Natural killer cell treated with Interleukin-12 subunit alpha and Interleukin-12 subunit beta and Interleukin-15 and Interleukin-18, amount 100 ng/mL, for 72 hours (primary cell): ENCODE measurements around the gene SLC39A11. TPM values are rescaled to one million over a fixed set of nuclear protein-coding genes. Genes with fewer than 3 reads are reported as not detected.

ENCODE experiments used
- ATAC-seq, 2 donors: fragments of 150-1000 bp; cut with Tn5 transposase in 1 of 2; sonication (Bioruptor Pico), chemical (Tn5 transposase) in 1 of 2; 2 replicates each; pipeline ENCODE4 v1.10.0; 2021
- DNase-seq: peaks from one replicate; pipeline ENCODE4 v3.0.0; 2022; ENCODE audit warnings: low spot score
- H3K27ac Mint-ChIP-seq, 2 donors: 1 replicate in 1 of 2; 2 replicates in 1 of 2; pipeline ENCODE4 v1.8.0; 2022; ENCODE audit warnings: mixed read lengths in 2 of 2, mild to moderate bottlenecking in 1 of 2, moderate library complexity in 1 of 2
- H3K27me3 Mint-ChIP-seq, 2 donors: 1 replicate in 1 of 2; 2 replicates in 1 of 2; pipeline ENCODE4 v1.8.0; 2022; ENCODE audit warnings: mixed read lengths in 2 of 2
- H3K36me3 Mint-ChIP-seq: one replicate; pipeline ENCODE4 v1.8.0; 2022; ENCODE audit warnings: mixed read lengths
- H3K4me1 Mint-ChIP-seq, 2 donors: 1 replicate in 1 of 2; 2 replicates in 1 of 2; pipeline ENCODE4 v1.8.0; 2022; ENCODE audit warnings: low read depth in 2 of 2, mixed read lengths in 2 of 2, mild to moderate bottlenecking in 1 of 2
- H3K4me3 Mint-ChIP-seq: one replicate; pipeline ENCODE4 v1.8.0; 2022; ENCODE audit warnings: mixed read lengths
- H3K9me3 Mint-ChIP-seq: 2 replicates; pipeline ENCODE4 v1.8.0; 2022; ENCODE audit warnings: mixed read lengths
- total RNA-seq, 2 donors: library from RNA; stranded (reverse); gene quantifications; one replicate each; pipeline ENCODE4 v1.2.3, GENCODE V29; 2022

The SLC39A11 gene
- total RNA-seq, 2 donors from 2014 or later, result 25.6 to 56.1 TPM

- peaks cover 2% of the 10 kb centered on the region in 2 donors for H3K4me1 Mint-ChIP-seq
- no peaks in the 10 kb centered on the region for H3K9me3 Mint-ChIP-seq
- H3K27ac Mint-ChIP-seq, result no peak overlapping the region
- DNase-seq (no peak), ATAC-seq (no peak)
- no peaks in the 10 kb centered on the region for H3K36me3 Mint-ChIP-seq
- no peak overlapping the region for H3K4me3 Mint-ChIP-seq
- no peaks in the 10 kb centered on the region for H3K27me3 Mint-ChIP-seq
Observed at GRCh38 chr17:72732893-72733618, 359.4 kb downstream of the SLC39A11 start.

GRCh38 chr17:72730077-72730476, 362.4 kb downstream of the SLC39A11 start:
- H3K4me1 Mint-ChIP-seq, result peaks cover 20 to 25% of the 10 kb centered on the region in 2 donors
- DNase-seq (no peak), ATAC-seq (no peak)
- H3K4me3 Mint-ChIP-seq, result no peak overlapping the region
- H3K27ac Mint-ChIP-seq, result no peak overlapping the region
- no peaks in the 10 kb centered on the region for H3K27me3 Mint-ChIP-seq
- H3K36me3 Mint-ChIP-seq, result no peaks in the 10 kb centered on the region
- no peaks in the 10 kb centered on the region for H3K9me3 Mint-ChIP-seq

DNA sequence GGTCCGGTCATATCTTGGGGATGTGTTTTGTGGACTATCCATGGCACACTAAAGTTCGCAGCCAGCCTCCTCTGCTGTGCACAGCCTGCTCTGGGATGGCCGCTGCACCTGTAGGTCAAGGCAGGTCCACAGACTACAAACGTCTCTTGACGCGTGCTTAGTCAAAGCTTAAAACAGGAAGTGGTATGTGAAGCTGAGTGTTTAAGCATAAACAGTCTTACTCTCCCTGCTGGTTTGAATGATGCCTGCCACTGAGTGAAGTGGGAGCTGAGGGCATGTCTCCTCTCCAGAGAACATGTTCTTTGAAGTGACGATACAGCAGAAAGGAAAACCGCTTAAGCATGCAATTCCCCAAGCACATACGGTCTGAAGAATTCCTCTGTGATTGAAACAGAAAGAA, 365.6 kb downstream of the SLC39A11 start:
- Mint-ChIP-seq H3K27me3 (no peaks in the 10 kb centered on the region), H3K9me3 (no peaks in the 10 kb centered on the region), H3K4me1 (peaks cover 20 to 25% of the 10 kb centered on the region in 2 donors), H3K27ac (peak overlapping the region; percentile 71 to 85), H3K36me3 (no peaks in the 10 kb centered on the region), H3K4me3 (peak overlapping the region; percentile 77)
- no peak for DNase-seq
- peak; percentile 80 to 88 for ATAC-seq

GRCh38 chr17:72725433-72726068, 366.9 kb downstream of the SLC39A11 start:
- DNase-seq, result no peak
- H3K9me3 Mint-ChIP-seq, result no peaks in the 10 kb centered on the region
- H3K4me3 Mint-ChIP-seq, result no peak overlapping the region
- ATAC-seq, result peak in 1 of 2 donors; percentile 48
- peaks cover 21 to 25% of the 10 kb centered on the region in 2 donors for H3K4me1 Mint-ChIP-seq
- H3K27me3 Mint-ChIP-seq, result no peaks in the 10 kb centered on the region
- H3K36me3 Mint-ChIP-seq, result no peaks in the 10 kb centered on the region
- H3K27ac Mint-ChIP-seq, result no peak overlapping the region

GRCh38 chr17:72724267-72724666, 368.2 kb downstream of the SLC39A11 start:
- Mint-ChIP-seq H3K27ac (no peak overlapping the region), H3K36me3 (no peaks in the 10 kb centered on the region), H3K27me3 (no peaks in the 10 kb centered on the region), H3K9me3 (no peaks in the 10 kb centered on the region), H3K4me1 (peaks cover 33 to 38% of the 10 kb centered on the region in 2 donors), H3K4me3 (no peak overlapping the region)
- ATAC-seq (no peak), DNase-seq (no peak)

DNA sequence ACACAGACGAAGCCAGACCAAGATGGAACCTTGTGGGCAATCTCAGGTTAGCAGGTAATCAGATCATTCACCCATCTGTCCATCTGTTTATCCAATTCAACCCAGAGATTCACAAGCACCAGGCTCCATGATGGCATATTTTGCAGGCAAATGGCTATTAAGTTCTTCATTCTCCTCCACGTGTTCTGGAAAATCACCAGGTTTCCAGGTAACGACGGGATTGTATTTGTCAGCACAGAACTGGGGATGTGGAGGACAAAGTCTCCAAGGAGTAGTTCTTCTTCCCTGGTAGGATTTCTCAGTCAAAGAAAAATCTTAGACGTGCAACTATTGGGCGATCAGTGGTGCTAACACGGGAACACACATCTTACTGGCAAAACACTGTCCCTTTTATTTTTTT, 368.8 kb downstream of the SLC39A11 start:
- no peaks in the 10 kb centered on the region for H3K9me3 Mint-ChIP-seq

DNA sequence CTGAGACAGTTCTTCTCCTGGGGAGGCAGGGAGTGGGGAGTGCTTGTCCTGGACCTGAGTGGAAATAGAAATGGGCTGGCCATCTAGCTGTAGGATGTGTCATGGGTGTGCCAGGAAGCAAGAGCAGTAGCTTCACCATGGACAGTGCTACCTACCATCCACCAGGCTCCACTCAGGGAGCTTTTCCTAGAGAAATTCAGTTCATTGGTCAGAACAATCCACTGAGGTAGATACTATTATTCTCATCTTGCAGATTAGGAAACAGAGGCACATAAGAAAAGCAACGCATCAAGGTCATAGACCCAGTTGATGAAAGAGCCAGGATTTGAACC, 372.0 kb downstream of the SLC39A11 start:
- Mint-ChIP-seq H3K4me1 (peaks cover 23 to 24% of the 10 kb centered on the region in 2 donors), H3K4me3 (no peak overlapping the region), H3K9me3 (no peaks in the 10 kb centered on the region), H3K27ac (no peak overlapping the region), H3K27me3 (no peaks in the 10 kb centered on the region), H3K36me3 (no peaks in the 10 kb centered on the region)
- no peak for ATAC-seq
- DNase-seq, result no peak

More for the DNA sequence above, 368.8 kb downstream of the SLC39A11 start:
- Mint-ChIP-seq H3K36me3 (no peaks in the 10 kb centered on the region), H3K4me1 (peaks cover 36 to 41% of the 10 kb centered on the region in 2 donors), H3K27me3 (no peaks in the 10 kb centered on the region), H3K27ac (no peak overlapping the region), H3K4me3 (no peak overlapping the region)
- DNase-seq, result no peak
- no peak for ATAC-seq

DNA sequence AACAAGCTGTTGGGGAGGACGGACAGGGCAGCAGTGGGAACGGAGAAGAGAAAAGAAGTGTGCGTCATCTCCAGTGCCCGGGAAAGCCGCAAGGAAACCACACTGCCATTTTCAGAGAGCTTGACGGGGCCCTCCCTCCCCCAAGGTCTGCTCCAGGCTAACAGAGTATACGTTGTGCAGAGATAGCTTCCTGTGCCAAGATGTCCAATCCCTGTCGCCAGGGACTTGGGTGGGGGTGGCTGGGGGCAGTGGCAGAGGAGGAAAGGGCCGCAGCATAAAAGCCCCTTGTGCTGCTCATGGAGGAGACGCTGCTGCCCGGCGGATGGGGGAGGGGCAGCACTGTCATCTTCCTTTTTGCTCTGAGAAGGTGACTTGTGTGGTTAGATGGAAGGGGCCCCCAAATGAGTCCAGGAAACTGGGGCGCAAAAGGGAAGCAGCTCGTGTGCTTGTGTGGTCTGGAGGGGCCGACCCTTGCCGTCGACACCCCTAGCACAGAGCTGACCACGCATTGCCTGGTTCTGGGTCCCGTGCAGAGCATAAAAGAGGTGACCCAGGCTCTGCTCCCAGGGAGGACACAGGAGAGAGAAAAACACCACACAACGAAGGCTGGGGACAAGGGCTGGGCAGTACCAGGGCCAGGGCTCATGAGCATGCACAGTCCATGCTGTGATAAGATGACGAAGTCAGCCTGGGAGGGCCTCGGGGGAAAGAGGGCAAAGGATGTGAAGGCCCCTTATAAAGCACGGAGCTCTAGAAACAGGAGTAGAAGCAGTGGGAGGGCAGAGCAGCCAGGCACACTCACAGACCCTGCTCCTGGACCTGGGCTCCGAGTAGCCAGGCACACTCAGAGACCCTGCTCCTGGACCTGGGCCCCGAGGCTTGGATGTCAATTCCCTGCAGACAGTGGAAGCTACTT, 372.7 kb downstream of the SLC39A11 start:
- peak overlapping the region; percentile 78 for H3K4me3 Mint-ChIP-seq
- ATAC-seq, result peak; percentile 84 to 91
- H3K27me3 Mint-ChIP-seq, result no peaks in the 10 kb centered on the region
- peaks cover 22 to 23% of the 10 kb centered on the region in 2 donors for H3K4me1 Mint-ChIP-seq
- DNase-seq, result peak; percentile 64
- H3K9me3 Mint-ChIP-seq, result no peaks in the 10 kb centered on the region
- no peaks in the 10 kb centered on the region for H3K36me3 Mint-ChIP-seq
- peak overlapping the region; percentile 65 to 82 for H3K27ac Mint-ChIP-seq

GRCh38 chr17:72719206-72719577, 373.3 kb downstream of the SLC39A11 start:
- Mint-ChIP-seq H3K27me3 (no peaks in the 10 kb centered on the region), H3K27ac (peak overlapping the region; percentile 65 to 82), H3K9me3 (no peaks in the 10 kb centered on the region), H3K4me1 (peaks cover 22 to 23% of the 10 kb centered on the region in 2 donors), H3K4me3 (peak overlapping the region; percentile 78), H3K36me3 (no peaks in the 10 kb centered on the region)
- DNase-seq, result no peak
- ATAC-seq, result peak in 1 of 2 donors; percentile 8

DNA sequence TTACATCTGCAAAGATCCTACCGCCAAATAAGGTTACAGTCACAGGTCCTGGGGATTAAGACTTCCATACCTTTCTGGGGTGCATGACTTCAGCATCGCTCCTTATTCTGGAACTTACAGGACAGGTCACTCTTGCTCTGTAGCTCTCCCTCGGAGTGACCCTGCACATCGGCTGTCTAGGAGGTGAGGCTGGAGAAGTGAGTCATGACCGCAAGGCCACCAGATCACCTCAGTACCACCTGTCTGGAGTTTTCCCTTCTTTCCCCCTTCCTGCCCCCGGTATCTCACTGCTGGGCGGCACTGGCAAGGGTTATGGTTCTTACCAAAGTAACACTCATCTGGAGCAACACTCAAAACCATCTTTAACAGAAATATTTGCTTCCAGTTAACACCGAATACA, 374.8 kb downstream of the SLC39A11 start:
- H3K27ac Mint-ChIP-seq, result no peak overlapping the region
- H3K27me3 Mint-ChIP-seq, result no peaks in the 10 kb centered on the region
- no peak for DNase-seq
- ATAC-seq, result no peak
- peaks cover 22 to 23% of the 10 kb centered on the region in 2 donors for H3K4me1 Mint-ChIP-seq
- H3K4me3 Mint-ChIP-seq, result no peak overlapping the region
- no peaks in the 10 kb centered on the region for H3K9me3 Mint-ChIP-seq
- no peaks in the 10 kb centered on the region for H3K36me3 Mint-ChIP-seq

DNA sequence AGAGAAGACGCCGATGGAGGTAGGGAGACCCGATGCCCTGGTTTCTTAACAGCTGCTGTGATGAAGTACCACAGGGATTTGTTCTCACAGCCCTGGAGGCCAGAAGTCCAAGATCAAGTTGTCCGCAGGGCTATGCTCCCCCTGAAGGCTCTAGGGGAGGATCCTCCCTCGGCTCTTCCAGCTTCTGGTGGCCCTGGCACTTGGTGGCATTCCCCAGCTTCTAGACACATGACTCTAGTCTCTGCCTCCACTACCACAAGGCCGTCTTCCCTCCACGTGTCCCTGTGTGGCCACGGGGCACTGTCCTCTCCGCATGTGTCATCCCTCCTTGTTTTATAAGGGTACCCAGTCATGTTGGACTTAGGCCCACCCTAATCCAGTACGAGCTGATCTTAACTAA, 375.2 kb downstream of the SLC39A11 start:
- Mint-ChIP-seq H3K27me3 (no peaks in the 10 kb centered on the region), H3K36me3 (no peaks in the 10 kb centered on the region), H3K4me3 (no peak overlapping the region), H3K4me1 (peaks cover 22 to 23% of the 10 kb centered on the region in 2 donors), H3K27ac (no peak overlapping the region), H3K9me3 (no peaks in the 10 kb centered on the region)
- ATAC-seq, result no peak
- no peak for DNase-seq

- DNase-seq, result no peak
- H3K4me1 Mint-ChIP-seq, result peaks cover 23% of the 10 kb centered on the region in 2 donors
- H3K27me3 Mint-ChIP-seq, result no peaks in the 10 kb centered on the region
- H3K27ac Mint-ChIP-seq, result no peak overlapping the region
- no peak for ATAC-seq
- H3K9me3 Mint-ChIP-seq, result no peaks in the 10 kb centered on the region
- H3K4me3 Mint-ChIP-seq, result no peak overlapping the region
- H3K36me3 Mint-ChIP-seq, result no peaks in the 10 kb centered on the region
Observed at GRCh38 chr17:72715906-72716572, 376.4 kb downstream of the SLC39A11 start.

DNA sequence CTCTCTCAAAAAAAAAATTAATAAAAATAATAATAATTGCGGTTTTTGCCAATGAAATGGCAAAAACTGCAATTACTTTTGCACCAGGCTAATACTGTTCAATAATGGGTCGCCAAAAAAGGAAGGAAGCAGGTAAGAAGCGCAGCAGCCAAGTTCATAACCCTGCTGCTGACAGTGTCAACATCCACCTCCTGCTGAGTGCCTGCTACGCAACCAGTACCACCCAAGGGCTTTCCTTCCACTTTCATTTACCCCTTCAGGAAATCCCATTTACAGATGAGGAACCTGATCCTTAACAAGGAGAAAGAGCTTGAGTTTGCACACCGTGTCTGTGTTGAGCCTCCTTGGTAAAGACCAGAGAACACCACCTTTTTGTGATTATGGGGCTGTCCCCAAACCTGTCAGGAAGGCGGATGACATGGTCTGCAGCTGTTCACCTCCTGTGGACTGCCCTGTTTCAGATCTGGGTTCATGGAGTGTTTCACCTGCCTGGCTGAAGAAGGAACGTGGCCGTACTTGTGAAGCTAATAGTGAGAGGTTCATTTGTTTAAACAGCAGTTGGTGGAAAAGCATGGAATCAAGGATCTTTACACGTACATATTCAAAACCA, 378.0 kb downstream of the SLC39A11 start:
- no peaks in the 10 kb centered on the region for H3K36me3 Mint-ChIP-seq
- H3K27ac Mint-ChIP-seq, result no peak overlapping the region
- no peaks in the 10 kb centered on the region for H3K27me3 Mint-ChIP-seq
- no peaks in the 10 kb centered on the region for H3K9me3 Mint-ChIP-seq
- peak; percentile 23 for DNase-seq
- no peak for ATAC-seq
- H3K4me3 Mint-ChIP-seq, result no peak overlapping the region
- peaks cover 11 to 20% of the 10 kb centered on the region in 2 donors for H3K4me1 Mint-ChIP-seq
